ENCODE measurements around the gene CACNA1E.
"Not testable (repeated sequence)": the region's sequence is repeated elsewhere in the genome, so short reads cannot be mapped to it uniquely, and the experiment has no call there.

The CACNA1E gene

DNA sequence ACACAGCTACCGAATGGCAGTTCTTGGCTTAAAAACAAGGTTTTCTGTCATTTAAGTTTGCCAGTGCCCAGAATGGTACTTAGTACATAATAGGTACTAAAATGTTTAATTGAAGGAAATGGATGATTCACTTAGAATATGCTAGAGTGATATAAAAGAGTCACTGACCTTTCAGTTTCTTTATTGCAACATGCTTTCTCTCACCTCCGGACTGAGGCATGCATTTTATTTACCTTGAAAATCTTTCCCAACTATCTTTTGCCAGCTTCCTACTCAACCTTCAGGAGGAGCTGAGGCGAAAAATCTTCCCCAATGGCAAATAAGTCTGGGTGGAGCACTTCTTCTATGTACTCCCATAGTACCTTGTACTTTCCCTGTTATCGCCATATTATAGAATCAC lies 333.3 kb downstream of the CACNA1E start:
- H3K4me1 ChIP-seq (ENCODE audit: control insufficient read depth in 5 of 5, insufficient read depth in 5 of 5, low read length in 5 of 5): no peaks in the 10 kb centered on the region
- H3K9ac ChIP-seq (ENCODE audit: low read length in 5 of 5): no peak overlapping the region
- no peak overlapping the region for H3K27ac ChIP-seq (ENCODE audit: low read depth, low read length)
- H3K4me3 ChIP-seq (ENCODE audit: low read depth in 1 of 5, low read length in 5 of 5): no peak overlapping the region
- no peaks in the 10 kb centered on the region for H3K36me3 ChIP-seq (ENCODE audit: control insufficient read depth in 5 of 5, insufficient read depth in 5 of 5, low read length in 5 of 5)
- no peaks in the 10 kb centered on the region for H3K27me3 ChIP-seq (ENCODE audit: control insufficient read depth in 5 of 5, insufficient read depth in 4 of 5, low read length in 5 of 5)
- no peaks in the 10 kb centered on the region for H3K9me3 ChIP-seq (ENCODE audit: control insufficient read depth in 5 of 5, low read length in 5 of 5)

DNA sequence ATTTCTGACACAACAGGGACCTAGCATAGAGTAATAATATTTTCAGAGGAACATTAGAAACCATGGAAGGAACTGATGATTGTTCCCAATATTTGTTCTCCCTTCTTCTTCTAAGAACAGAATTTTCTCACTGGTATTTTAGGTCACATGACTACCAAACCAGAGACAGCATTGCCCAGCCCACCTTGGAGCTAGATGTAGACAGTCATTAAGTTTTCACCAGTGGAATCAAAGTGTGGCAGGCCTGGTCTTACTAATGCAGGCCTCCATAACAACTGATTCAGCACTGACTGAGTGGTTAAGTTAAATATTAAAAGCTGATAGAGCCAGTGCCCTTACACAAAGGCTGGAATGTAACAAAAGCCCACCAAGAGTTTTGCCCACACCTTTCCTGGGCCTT lies 333.8 kb downstream of the CACNA1E start:
- H3K9ac ChIP-seq (ENCODE audit: low read length in 5 of 5): no peak overlapping the region
- H3K4me3 ChIP-seq (ENCODE audit: low read depth in 1 of 5, low read length in 5 of 5): no peak overlapping the region
- no peaks in the 10 kb centered on the region for H3K27me3 ChIP-seq (ENCODE audit: control insufficient read depth in 5 of 5, insufficient read depth in 4 of 5, low read length in 5 of 5)
- no peaks in the 10 kb centered on the region for H3K9me3 ChIP-seq (ENCODE audit: control insufficient read depth in 5 of 5, low read length in 5 of 5)
- no peaks in the 10 kb centered on the region for H3K36me3 ChIP-seq (ENCODE audit: control insufficient read depth in 5 of 5, insufficient read depth in 5 of 5, low read length in 5 of 5)
- no peaks in the 10 kb centered on the region for H3K4me1 ChIP-seq (ENCODE audit: control insufficient read depth in 5 of 5, insufficient read depth in 5 of 5, low read length in 5 of 5)
- no peak overlapping the region for H3K27ac ChIP-seq (ENCODE audit: low read depth, low read length)

DNA sequence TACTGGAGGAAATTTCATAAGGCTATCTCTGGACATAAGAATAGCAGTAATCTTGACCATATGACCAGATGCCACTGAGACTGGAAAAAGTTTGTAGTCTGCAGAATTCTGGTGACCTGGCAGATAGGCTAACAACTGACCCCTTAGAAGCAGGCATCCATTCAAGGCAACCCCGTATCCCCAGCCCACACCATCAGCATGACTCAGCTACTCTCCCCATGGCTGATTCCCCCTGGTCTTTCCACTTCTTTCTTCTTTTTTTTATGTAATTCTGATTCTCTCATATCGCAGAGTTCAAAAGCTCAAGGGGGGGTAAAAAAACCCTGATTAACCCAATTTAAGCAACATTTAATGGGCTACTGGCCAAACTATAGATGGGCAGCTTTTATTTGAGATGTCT lies 335.1 kb downstream of the CACNA1E start:
- Histone ChIP-seq H3K27me3 (ENCODE audit: control insufficient read depth in 5 of 5, insufficient read depth in 4 of 5, low read length in 5 of 5) (no peaks in the 10 kb centered on the region), H3K4me1 (ENCODE audit: control insufficient read depth in 5 of 5, insufficient read depth in 5 of 5, low read length in 5 of 5) (no peaks in the 10 kb centered on the region), H3K9me3 (ENCODE audit: control insufficient read depth in 5 of 5, low read length in 5 of 5) (no peaks in the 10 kb centered on the region), H3K27ac (ENCODE audit: low read depth, low read length) (no peak overlapping the region), H3K9ac (ENCODE audit: low read length in 5 of 5) (no peak overlapping the region), H3K4me3 (ENCODE audit: low read depth in 1 of 5, low read length in 5 of 5) (no peak overlapping the region), H3K36me3 (ENCODE audit: control insufficient read depth in 5 of 5, insufficient read depth in 5 of 5, low read length in 5 of 5) (no peaks in the 10 kb centered on the region)

DNA sequence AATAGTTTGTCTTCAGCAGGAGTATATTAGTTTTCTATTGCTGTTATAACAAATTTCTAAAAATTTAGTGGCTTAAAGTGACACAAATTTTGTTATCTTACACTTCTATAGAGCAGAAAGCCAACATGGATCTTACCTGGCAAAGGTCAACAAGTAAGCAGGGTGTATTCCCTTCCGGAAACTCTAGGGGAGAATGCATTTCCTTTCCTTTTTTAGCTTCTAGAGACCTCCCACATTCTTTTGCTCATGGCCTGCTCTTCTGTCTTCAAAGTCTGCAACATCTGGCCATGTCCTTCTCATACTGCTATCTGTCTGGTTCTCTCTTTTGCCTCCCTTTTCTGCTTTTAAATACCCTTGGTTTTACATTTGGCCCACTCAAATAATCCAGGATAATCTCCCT lies 335.6 kb downstream of the CACNA1E start:
- no peaks in the 10 kb centered on the region for H3K27me3 ChIP-seq (ENCODE audit: control insufficient read depth in 5 of 5, insufficient read depth in 4 of 5, low read length in 5 of 5)
- H3K9ac ChIP-seq (ENCODE audit: low read length in 5 of 5): no peak overlapping the region

DNA sequence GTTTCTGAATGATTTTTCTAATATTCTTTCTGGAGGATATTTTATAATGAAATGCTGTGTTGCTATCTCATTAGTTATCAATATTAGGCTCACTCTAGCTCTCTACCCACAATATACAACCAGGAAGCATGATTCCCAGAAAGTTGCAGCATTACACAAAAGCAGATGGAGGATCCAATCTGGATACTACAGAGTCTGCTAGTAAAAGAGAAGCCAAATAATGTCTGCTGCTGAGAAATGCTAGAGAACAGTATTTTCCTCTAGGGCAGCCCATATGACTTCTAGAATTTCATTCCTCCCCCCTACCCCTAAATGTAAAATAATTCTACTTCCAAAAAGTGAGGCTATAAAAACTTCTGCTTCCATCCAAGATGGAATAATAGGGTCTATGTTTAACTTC lies 338.4 kb downstream of the CACNA1E start:
- no peaks in the 10 kb centered on the region for H3K36me3 ChIP-seq (ENCODE audit: control insufficient read depth in 5 of 5, insufficient read depth in 5 of 5, low read length in 5 of 5)
- H3K4me1 ChIP-seq (ENCODE audit: control insufficient read depth in 5 of 5, insufficient read depth in 5 of 5, low read length in 5 of 5): no peaks in the 10 kb centered on the region
- H3K9me3 ChIP-seq (ENCODE audit: control insufficient read depth in 5 of 5, low read length in 5 of 5): peaks cover 0 to 7% (median 4%) of the 10 kb centered on the region in 5 donors
- no peaks in the 10 kb centered on the region for H3K27me3 ChIP-seq (ENCODE audit: control insufficient read depth in 5 of 5, insufficient read depth in 4 of 5, low read length in 5 of 5)
- no peak overlapping the region for H3K9ac ChIP-seq (ENCODE audit: low read length in 5 of 5)
- no peak overlapping the region for H3K27ac ChIP-seq (ENCODE audit: low read depth, low read length)
- no peak overlapping the region for H3K4me3 ChIP-seq (ENCODE audit: low read depth in 1 of 5, low read length in 5 of 5)

More for the DNA sequence above, 335.6 kb downstream of the CACNA1E start:
- H3K36me3 ChIP-seq (ENCODE audit: control insufficient read depth in 5 of 5, insufficient read depth in 5 of 5, low read length in 5 of 5): no peaks in the 10 kb centered on the region
- no peak overlapping the region for H3K27ac ChIP-seq (ENCODE audit: low read depth, low read length)
- H3K9me3 ChIP-seq (ENCODE audit: control insufficient read depth in 5 of 5, low read length in 5 of 5): no peaks in the 10 kb centered on the region
- H3K4me3 ChIP-seq (ENCODE audit: low read depth in 1 of 5, low read length in 5 of 5): no peak overlapping the region
- no peaks in the 10 kb centered on the region for H3K4me1 ChIP-seq (ENCODE audit: control insufficient read depth in 5 of 5, insufficient read depth in 5 of 5, low read length in 5 of 5)

DNA sequence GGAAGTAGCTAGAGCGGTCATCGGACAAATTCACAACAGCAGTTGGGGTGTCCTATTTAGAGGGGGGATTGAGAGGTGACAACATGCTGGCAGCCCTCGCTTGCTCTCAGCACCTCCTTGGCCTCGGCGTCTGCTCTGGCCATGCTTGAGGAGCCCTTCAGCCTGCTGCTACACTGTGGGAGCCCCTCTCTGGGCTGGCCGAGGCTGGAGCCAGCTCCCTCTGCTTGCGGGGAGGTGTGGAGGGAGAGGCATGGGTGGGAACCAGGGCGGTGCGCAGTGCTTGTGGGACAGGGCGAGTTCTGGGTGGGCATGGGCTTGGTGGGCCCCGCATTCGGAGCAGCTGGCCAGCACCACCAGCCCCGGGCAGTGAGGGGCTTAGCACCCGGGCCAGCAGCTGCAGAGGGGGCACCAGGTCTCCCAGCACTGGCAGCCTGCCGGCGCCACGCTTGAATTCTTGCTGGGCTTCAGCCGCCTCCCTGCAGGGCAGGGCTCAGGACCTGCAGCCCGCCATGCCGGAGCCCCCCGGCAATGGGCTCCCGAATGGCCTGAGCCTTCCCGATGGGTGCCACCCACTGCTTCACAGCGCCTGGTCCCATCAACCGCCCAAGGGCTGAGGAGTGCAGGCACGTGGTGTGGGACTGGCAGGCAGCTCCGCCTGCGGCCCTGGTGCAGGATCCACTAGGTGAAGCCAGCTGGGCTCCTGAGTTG lies 349.0 kb downstream of the CACNA1E start:
- H3K4me3 ChIP-seq (ENCODE audit: low read depth in 1 of 5, low read length in 5 of 5); H3K27ac ChIP-seq (ENCODE audit: low read depth, low read length); H3K27me3 ChIP-seq (ENCODE audit: control insufficient read depth in 5 of 5, insufficient read depth in 4 of 5, low read length in 5 of 5); H3K4me1 ChIP-seq (ENCODE audit: control insufficient read depth in 5 of 5, insufficient read depth in 5 of 5, low read length in 5 of 5); H3K9ac ChIP-seq (ENCODE audit: low read length in 5 of 5); H3K36me3 ChIP-seq (ENCODE audit: control insufficient read depth in 5 of 5, insufficient read depth in 5 of 5, low read length in 5 of 5): not testable (repeated sequence)
- peaks cover 4 to 24% (median 10%) of the 10 kb centered on the region in 5 donors for H3K9me3 ChIP-seq (ENCODE audit: control insufficient read depth in 5 of 5, low read length in 5 of 5)

DNA sequence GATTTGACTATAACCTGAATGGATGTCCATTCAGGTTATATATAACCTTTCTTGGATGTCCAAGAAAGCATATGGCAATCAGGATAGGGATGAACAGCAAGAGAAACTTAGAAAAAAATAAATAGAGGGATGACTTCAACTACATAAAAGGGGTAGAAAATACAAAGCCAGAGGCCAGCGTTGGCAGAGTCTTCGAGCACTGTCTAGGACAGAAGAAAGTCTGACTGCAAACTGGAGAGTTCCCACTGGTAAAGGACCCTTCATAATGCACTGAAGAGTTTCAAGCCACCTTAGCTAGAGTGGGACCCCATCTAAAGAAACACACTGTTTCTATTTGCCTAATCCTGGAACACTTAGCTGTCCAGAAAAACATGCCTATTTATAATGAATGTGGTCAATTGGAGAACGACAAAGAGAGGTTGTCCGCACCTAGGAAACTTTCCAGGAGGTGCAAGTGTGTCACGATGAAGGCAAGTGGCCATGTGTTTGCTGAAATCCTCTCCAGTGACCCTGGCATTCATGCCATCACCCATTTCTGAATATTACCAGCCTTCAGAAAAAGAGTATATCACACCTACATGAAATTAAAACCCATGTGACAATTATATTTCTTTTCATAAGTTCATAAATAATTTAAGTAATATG lies 362.8 kb downstream of the CACNA1E start:
- Histone ChIP-seq H3K4me1 (ENCODE audit: control insufficient read depth in 5 of 5, insufficient read depth in 5 of 5, low read length in 5 of 5) (no peaks in the 10 kb centered on the region), H3K9me3 (ENCODE audit: control insufficient read depth in 5 of 5, low read length in 5 of 5) (peaks cover 0 to 5% (median 0%) of the 10 kb centered on the region in 5 donors), H3K36me3 (ENCODE audit: control insufficient read depth in 5 of 5, insufficient read depth in 5 of 5, low read length in 5 of 5) (no peaks in the 10 kb centered on the region), H3K27me3 (ENCODE audit: control insufficient read depth in 5 of 5, insufficient read depth in 4 of 5, low read length in 5 of 5) (no peaks in the 10 kb centered on the region), H3K4me3 (ENCODE audit: low read depth in 1 of 5, low read length in 5 of 5) (no peak overlapping the region), H3K27ac (ENCODE audit: low read depth, low read length) (no peak overlapping the region), H3K9ac (ENCODE audit: low read length in 5 of 5) (no peak overlapping the region)

DNA sequence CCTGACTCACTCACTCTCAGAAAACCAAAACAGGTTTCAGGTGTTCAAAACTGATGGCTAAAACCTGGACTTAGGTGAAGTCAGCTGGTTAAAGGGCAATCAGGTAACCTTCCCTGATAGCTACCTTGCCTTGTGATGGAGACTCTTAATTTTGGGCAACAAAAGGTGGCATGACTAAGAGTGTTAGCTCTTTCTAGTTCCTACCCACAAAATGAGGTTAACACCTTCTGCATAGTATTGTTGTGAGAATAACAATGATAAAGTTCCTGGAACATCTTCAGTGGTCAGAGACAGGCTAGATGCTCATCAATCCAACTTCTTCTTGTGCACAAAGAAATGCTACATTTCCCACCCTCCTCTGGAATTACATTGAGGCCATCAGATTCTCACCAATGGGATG lies 363.4 kb downstream of the CACNA1E start:
- Histone ChIP-seq H3K9ac (ENCODE audit: low read length in 5 of 5) (no peak overlapping the region), H3K27me3 (ENCODE audit: control insufficient read depth in 5 of 5, insufficient read depth in 4 of 5, low read length in 5 of 5) (no peaks in the 10 kb centered on the region), H3K36me3 (ENCODE audit: control insufficient read depth in 5 of 5, insufficient read depth in 5 of 5, low read length in 5 of 5) (no peaks in the 10 kb centered on the region), H3K9me3 (ENCODE audit: control insufficient read depth in 5 of 5, low read length in 5 of 5) (peaks cover 0 to 5% (median 0%) of the 10 kb centered on the region in 5 donors), H3K27ac (ENCODE audit: low read depth, low read length) (no peak overlapping the region), H3K4me3 (ENCODE audit: low read depth in 1 of 5, low read length in 5 of 5) (no peak overlapping the region), H3K4me1 (ENCODE audit: control insufficient read depth in 5 of 5, insufficient read depth in 5 of 5, low read length in 5 of 5) (no peaks in the 10 kb centered on the region)

DNA sequence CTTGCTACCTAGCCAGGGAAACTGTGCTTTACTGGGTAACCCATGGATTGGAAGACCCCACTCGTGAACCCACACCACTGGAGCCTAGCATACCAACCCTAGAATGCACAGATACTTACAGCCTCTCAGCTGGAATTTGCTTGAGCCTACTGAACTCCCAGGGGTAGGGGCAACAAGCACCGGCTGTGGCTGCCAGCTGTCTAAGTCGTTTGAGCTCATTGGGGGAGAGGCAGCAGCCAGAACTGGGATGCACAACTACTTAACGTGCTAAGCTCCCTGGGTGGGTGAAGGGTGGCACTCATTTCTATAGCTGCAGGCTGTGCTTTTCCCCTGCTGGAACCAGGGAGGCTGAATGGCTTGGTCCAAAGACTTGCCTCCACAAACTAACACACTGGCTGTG lies 365.8 kb downstream of the CACNA1E start:
- no peak overlapping the region for H3K27ac ChIP-seq (ENCODE audit: low read depth, low read length)
- H3K36me3 ChIP-seq (ENCODE audit: control insufficient read depth in 5 of 5, insufficient read depth in 5 of 5, low read length in 5 of 5): no peaks in the 10 kb centered on the region
- H3K27me3 ChIP-seq (ENCODE audit: control insufficient read depth in 5 of 5, insufficient read depth in 4 of 5, low read length in 5 of 5): no peaks in the 10 kb centered on the region

DNA sequence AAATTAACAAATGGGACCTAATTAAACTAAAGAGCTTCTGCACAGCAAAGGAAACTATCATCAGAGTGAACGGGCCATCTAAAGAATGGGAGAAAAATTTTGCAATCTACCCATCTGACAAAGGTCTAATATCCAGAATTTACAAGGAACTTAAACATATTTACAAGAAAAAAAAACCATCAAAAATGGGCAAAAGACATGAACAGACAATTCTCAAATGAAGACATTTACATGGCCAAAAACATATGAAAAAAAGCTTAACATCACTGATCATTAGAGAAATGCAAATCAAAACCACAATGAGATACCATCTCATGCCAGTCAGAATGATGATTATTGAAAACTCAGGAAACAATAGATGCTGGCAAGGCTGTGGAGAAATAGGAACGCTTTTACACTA lies 370.9 kb downstream of the CACNA1E start:
- not testable (repeated sequence) for H3K27ac ChIP-seq (ENCODE audit: low read depth, low read length); H3K4me1 ChIP-seq (ENCODE audit: control insufficient read depth in 5 of 5, insufficient read depth in 5 of 5, low read length in 5 of 5); H3K9ac ChIP-seq (ENCODE audit: low read length in 5 of 5); H3K4me3 ChIP-seq (ENCODE audit: low read depth in 1 of 5, low read length in 5 of 5); H3K36me3 ChIP-seq (ENCODE audit: control insufficient read depth in 5 of 5, insufficient read depth in 5 of 5, low read length in 5 of 5); H3K27me3 ChIP-seq (ENCODE audit: control insufficient read depth in 5 of 5, insufficient read depth in 4 of 5, low read length in 5 of 5)
- peaks cover 0 to 10% (median 6%) of the 10 kb centered on the region in 5 donors for H3K9me3 ChIP-seq (ENCODE audit: control insufficient read depth in 5 of 5, low read length in 5 of 5)

More for the DNA sequence above, 365.8 kb downstream of the CACNA1E start:
- Histone ChIP-seq H3K4me1 (ENCODE audit: control insufficient read depth in 5 of 5, insufficient read depth in 5 of 5, low read length in 5 of 5) (no peaks in the 10 kb centered on the region), H3K9me3 (ENCODE audit: control insufficient read depth in 5 of 5, low read length in 5 of 5) (peaks cover 0 to 11% (median 6%) of the 10 kb centered on the region in 5 donors), H3K4me3 (ENCODE audit: low read depth in 1 of 5, low read length in 5 of 5) (no peak overlapping the region), H3K9ac (ENCODE audit: low read length in 5 of 5) (no peak overlapping the region)

All from subcutaneous abdominal adipose tissue (tissue), 5 donors.